Neuronal stem cell (in vitro differentiated cells): Measurements from ENCODE around the gene TRIM8.

Experiments
- DNase-seq: peaks from one replicate; pipeline ENCODE4 v3.0.0-alpha.2; 2013; ENCODE audit warnings: low spot score
- H2AFZ ChIP-seq: one replicate; pipeline ENCODE4 v1.6.1; 2013; ENCODE audit warnings: mild to moderate bottlenecking, low read length, inconsistent platforms
- H2AK5ac ChIP-seq: 2 replicates; pipeline ENCODE4 v1.6.1; 2013; ENCODE audit warnings: low read depth, mild to moderate bottlenecking, inconsistent platforms, low read length, moderate library complexity, mixed read lengths
- H2BK120ac ChIP-seq: 2 replicates; pipeline ENCODE4 v1.6.1; 2013; ENCODE audit warnings: low read depth, mild to moderate bottlenecking, inconsistent platforms, low read length, moderate library complexity, mixed read lengths
- H2BK12ac ChIP-seq: one replicate; pipeline ENCODE4 v1.6.1; 2013; ENCODE audit warnings: low read length, inconsistent platforms
- H2BK15ac ChIP-seq: 2 replicates; pipeline ENCODE4 v1.6.1; 2013; ENCODE audit warnings: mild to moderate bottlenecking, low read length, inconsistent platforms, mixed read lengths
- H2BK5ac ChIP-seq: one replicate; pipeline ENCODE4 v1.6.1; 2013; ENCODE audit warnings: inconsistent platforms, mild to moderate bottlenecking, low read length, moderate library complexity
- H3K14ac ChIP-seq: one replicate; pipeline ENCODE4 v1.6.1; 2013; ENCODE audit warnings: low read length, inconsistent platforms
- H3K18ac ChIP-seq: 2 replicates; pipeline ENCODE4 v1.6.1; 2013; ENCODE audit warnings: low read length, inconsistent platforms
- H3K23ac ChIP-seq: 2 replicates; pipeline ENCODE4 v1.6.1; 2013; ENCODE audit warnings: low read depth, mild to moderate bottlenecking, mixed read lengths, low read length, inconsistent platforms; ENCODE audit not compliant: poor library complexity
- H3K27ac ChIP-seq: replicated peaks from 3 replicates; pipeline ENCODE4 v1.5.1; 2013; ENCODE audit warnings: low read length, inconsistent platforms
- H3K27me3 ChIP-seq, 3 experiments: 2 replicates each; pipeline ENCODE4 v1.6.1; 2013; ENCODE audit warnings: low read length in 3 of 3, mild to moderate bottlenecking in 2 of 3, inconsistent platforms in 1 of 3, low read depth in 1 of 3, mixed read lengths in 1 of 3, moderate library complexity in 1 of 3; ENCODE audit not compliant: control insufficient read depth in 3 of 3, insufficient read depth in 3 of 3
- H3K36me3 ChIP-seq, 2 donors: replicated peaks in 1 of 2; 2 replicates each; pipeline ENCODE4 v1.6.1; 2013; ENCODE audit warnings: low read length in 2 of 2; ENCODE audit not compliant: control insufficient read depth in 2 of 2, insufficient read depth in 2 of 2
- H3K4ac ChIP-seq: 2 replicates; pipeline ENCODE4 v1.6.1; 2013; ENCODE audit warnings: inconsistent platforms, mild to moderate bottlenecking, low read length, moderate library complexity
- H3K4me1 ChIP-seq, 2 donors: 1 replicate in 1 of 2; 2 replicates in 1 of 2; pipeline ENCODE4 v1.6.1; 2013; ENCODE audit warnings: low read length in 2 of 2, low read depth in 1 of 2; ENCODE audit not compliant: control insufficient read depth in 2 of 2, insufficient read depth in 1 of 2
- H3K4me2 ChIP-seq: one replicate; pipeline ENCODE4 v1.6.1; 2013; ENCODE audit warnings: mild to moderate bottlenecking, low read length, inconsistent platforms; ENCODE audit not compliant: insufficient read depth, poor library complexity, severe bottlenecking
- H3K4me3 ChIP-seq, 2 donors: 2 replicates each; pipeline ENCODE4 v1.5.1; 2013; ENCODE audit warnings: low read length in 2 of 2, mild to moderate bottlenecking in 2 of 2, inconsistent platforms in 1 of 2, moderate library complexity in 1 of 2
- H3K79me1 ChIP-seq: one replicate; pipeline ENCODE4 v1.6.1; 2013; ENCODE audit warnings: low read depth, mild to moderate bottlenecking, inconsistent platforms, low read length, moderate library complexity
- H3K9ac ChIP-seq: one replicate; pipeline ENCODE4 v1.6.1; 2013; ENCODE audit warnings: mild to moderate bottlenecking, low read depth, low read length, inconsistent platforms; ENCODE audit not compliant: poor library complexity
- H3K9me3 ChIP-seq, 2 donors: replicated peaks in 1 of 2; 2 replicates each; pipeline versions ENCODE3 to v1.6.1; 2013; ENCODE audit warnings: low read length in 2 of 2, mild to moderate bottlenecking in 2 of 2, inconsistent platforms in 1 of 2, low read depth in 1 of 2, mixed read lengths in 1 of 2, moderate library complexity in 1 of 2; ENCODE audit not compliant: control insufficient read depth in 2 of 2, insufficient read depth in 1 of 2
- H4K8ac ChIP-seq: one replicate; pipeline ENCODE4 v1.6.1; 2013; ENCODE audit warnings: low read depth, mild to moderate bottlenecking, inconsistent platforms, low read length, moderate library complexity
- H4K91ac ChIP-seq: one replicate; pipeline ENCODE4 v1.6.1; 2013; ENCODE audit warnings: low read length, low read depth, mild to moderate bottlenecking, inconsistent platforms; ENCODE audit not compliant: poor library complexity
- WGBS, 2 donors: extraction: QIAGEN DNeasy Blood & Tissue Kit; methylation state at CpG; one replicate each; pipeline ENCODE4 v1.1.7; 2013; ENCODE audit warnings: missing lambda C conversion rate in 2 of 2, mixed read lengths in 1 of 2; ENCODE audit not compliant: insufficient read length in 2 of 2, insufficient replicate concordance in 1 of 2; ENCODE audit errors: extremely low coverage in 2 of 2; 5-methylcytosine and 5-hydroxymethylcytosine counted together

The TRIM8 gene

GRCh38 chr10:102629661-102630614, 14.3 kb upstream of the TRIM8 start:
- Histone ChIP-seq H2AK5ac (peak overlapping the region; percentile 100), H3K9me3 (no peaks in the 10 kb centered on the region), H3K36me3 (peaks cover 13 to 23% of the 10 kb centered on the region in 2 donors), H3K79me1 (no peaks in the 10 kb centered on the region), H2BK12ac (peak overlapping the region; percentile 87), H2AFZ (peak overlapping the region; percentile 5), H2BK5ac (peak overlapping the region; percentile 99), H3K18ac (peak overlapping the region; percentile 98), H3K14ac (no peak overlapping the region), H2BK15ac (no peak overlapping the region), H3K4me3 (no peak overlapping the region), H3K27me3 (no peaks in the 10 kb centered on the region), H3K4me1 (peaks cover 65 to 83% of the 10 kb centered on the region in 2 donors), H4K91ac (peak overlapping the region; percentile 76), H3K9ac (peak overlapping the region; percentile 86), H4K8ac (peak overlapping the region; percentile 29), H3K4me2 (peak overlapping the region; percentile 32), H3K23ac (peak overlapping the region; percentile 56), H2BK120ac (peak overlapping the region; percentile 99), H3K27ac (peak overlapping the region; percentile 95), H3K4ac (peak overlapping the region; percentile 99)
- peak; percentile 73 for DNase-seq
- no CpG with 5 or more reads among the region's 22 CpGs for WGBS, 2 donors

GRCh38 chr10:102630663-102631062, 13.6 kb upstream of the TRIM8 start:
- no peak overlapping the region for H4K8ac ChIP-seq
- peak overlapping the region; percentile 77 for H2AK5ac ChIP-seq
- H3K36me3 ChIP-seq: peaks cover 13 to 23% of the 10 kb centered on the region in 2 donors
- peak overlapping the region; percentile 34 for H2BK15ac ChIP-seq
- H3K4me1 ChIP-seq: peaks cover 60 to 80% of the 10 kb centered on the region in 2 donors
- no peaks in the 10 kb centered on the region for H3K9me3 ChIP-seq
- no CpG with 5 or more reads among the region's 6 CpGs for WGBS, 2 donors
- peak overlapping the region; percentile 33 for H3K18ac ChIP-seq
- no peak overlapping the region for H3K4me3 ChIP-seq
- H2BK12ac ChIP-seq: no peak overlapping the region
- no peak overlapping the region for H3K4me2 ChIP-seq
- DNase-seq: no peak
- no peak overlapping the region for H2BK120ac ChIP-seq
- H3K4ac ChIP-seq: no peak overlapping the region
- H4K91ac ChIP-seq: peak overlapping the region; percentile 2
- H3K79me1 ChIP-seq: no peaks in the 10 kb centered on the region
- peak overlapping the region; percentile 95 for H3K27ac ChIP-seq
- H2AFZ ChIP-seq: no peak overlapping the region
- H3K9ac ChIP-seq: no peak overlapping the region
- H3K27me3 ChIP-seq: no peaks in the 10 kb centered on the region
- peak overlapping the region; percentile 99 for H2BK5ac ChIP-seq
- no peak overlapping the region for H3K23ac ChIP-seq
- H3K14ac ChIP-seq: no peak overlapping the region

GRCh38 chr10:102631525-102632393, 12.5 kb upstream of the TRIM8 start:
- Histone ChIP-seq H3K4me2 (no peak overlapping the region), H3K14ac (no peak overlapping the region), H3K79me1 (no peaks in the 10 kb centered on the region), H2BK12ac (no peak overlapping the region), H3K27me3 (no peaks in the 10 kb centered on the region), H3K4me3 (no peak overlapping the region), H3K9me3 (no peaks in the 10 kb centered on the region), H2BK15ac (peak overlapping the region; percentile 34), H3K4me1 (peaks cover 49 to 70% of the 10 kb centered on the region in 2 donors), H3K23ac (no peak overlapping the region), H2BK5ac (no peak overlapping the region), H2BK120ac (no peak overlapping the region), H2AFZ (no peak overlapping the region), H3K4ac (no peak overlapping the region), H3K27ac (no peak overlapping the region), H4K91ac (no peak overlapping the region), H3K18ac (peak overlapping the region; percentile 57), H3K9ac (no peak overlapping the region), H2AK5ac (no peak overlapping the region), H3K36me3 (peaks cover 13 to 23% of the 10 kb centered on the region in 2 donors), H4K8ac (no peak overlapping the region)
- WGBS, 2 donors: no CpG with 5 or more reads among the region's 10 CpGs
- DNase-seq: no peak
